Immature natural killer cell (primary cell): ENCODE results near the gene NEK1. TPM values are rescaled to one million over a fixed set of nuclear protein-coding genes. Genes with fewer than 3 reads are reported as not detected.
"Not testable (repeated sequence)": the region's sequence is repeated elsewhere in the genome, so short reads cannot be mapped to it uniquely, and the experiment has no call there.

ENCODE experiments used
- DNase-seq, 3 donors: peaks; one replicate each; pipeline ENCODE4 v3.0.0; 2022; ENCODE audit warnings: mixed read lengths in 1 of 3
- H3K27ac Mint-ChIP-seq, 6 donors: one replicate each; pipeline ENCODE4 v1.8.0; 2020; ENCODE audit warnings: mixed read lengths in 6 of 6, mild to moderate bottlenecking in 5 of 6, inconsistent platforms in 4 of 6, moderate library complexity in 3 of 6
- H3K27me3 Mint-ChIP-seq, 3 donors: one replicate each; pipeline ENCODE4 v1.8.0; 2020 to 2021; ENCODE audit warnings: low read depth in 3 of 3, mild to moderate bottlenecking in 3 of 3, mixed read lengths in 3 of 3, moderate library complexity in 3 of 3, inconsistent platforms in 1 of 3
- H3K36me3 Mint-ChIP-seq, 3 donors: one replicate each; pipeline ENCODE4 v1.8.0; 2020; ENCODE audit warnings: mixed read lengths in 3 of 3, inconsistent platforms in 2 of 3, mild to moderate bottlenecking in 2 of 3
- H3K4me1 Mint-ChIP-seq, 2 donors: one replicate each; pipeline ENCODE4 v1.8.0; 2020; ENCODE audit warnings: inconsistent platforms in 2 of 2, mild to moderate bottlenecking in 2 of 2, mixed read lengths in 2 of 2, moderate library complexity in 1 of 2
- H3K4me3 Mint-ChIP-seq, 5 donors: one replicate each; pipeline ENCODE4 v1.8.0; 2020; ENCODE audit warnings: mild to moderate bottlenecking in 5 of 5, mixed read lengths in 5 of 5, inconsistent platforms in 3 of 5, moderate library complexity in 3 of 5
- H3K9me3 Mint-ChIP-seq, 6 donors: one replicate each; pipeline ENCODE4 v1.8.0; 2020; ENCODE audit warnings: mild to moderate bottlenecking in 6 of 6, mixed read lengths in 6 of 6, inconsistent platforms in 4 of 6, moderate library complexity in 3 of 6
- polyA plus RNA-seq, 3 donors: library from polyadenylated mRNA; unstranded; fragments of 300-500 nt; fragmentation: Illumina TruSeq; gene quantifications; one replicate each; pipeline ENCODE4 v1.2.3, GENCODE V29; 2021

Gene NEK1
- polyA plus RNA-seq, 3 donors from 2014 or later, result 2.5 to 12.8 (median 5.8) TPM

- peak overlapping the region; percentile 10 to 67 (median 42) for H3K4me3 Mint-ChIP-seq
- H3K27ac Mint-ChIP-seq, result peak overlapping the region in 4 of 6 donors; percentile 16 to 52 (median 34)
- H3K4me1 Mint-ChIP-seq, result peaks cover 17 to 20% of the 10 kb centered on the region in 2 donors
- peak; percentile 23 to 41 (median 40) for DNase-seq
- H3K27me3 Mint-ChIP-seq, result no peaks in the 10 kb centered on the region
- H3K36me3 Mint-ChIP-seq, result peaks cover 0 to 24% (median 6%) of the 10 kb centered on the region in 3 donors
- H3K9me3 Mint-ChIP-seq, result no peaks in the 10 kb centered on the region
Observed at GRCh38 chr4:169492436-169493163, 119.8 kb downstream of the NEK1 start.

- no peak overlapping the region for H3K4me3 Mint-ChIP-seq
- H3K27me3 Mint-ChIP-seq, result no peaks in the 10 kb centered on the region
- no peak for DNase-seq
- H3K27ac Mint-ChIP-seq, result no peak overlapping the region
- no peaks in the 10 kb centered on the region for H3K9me3 Mint-ChIP-seq
- peaks cover 0 to 19% (median 6%) of the 10 kb centered on the region in 3 donors for H3K36me3 Mint-ChIP-seq
- H3K4me1 Mint-ChIP-seq, result peaks cover 17 to 23% of the 10 kb centered on the region in 2 donors
Observed at GRCh38 chr4:169491211-169491610, 121.2 kb downstream of the NEK1 start.

DNA sequence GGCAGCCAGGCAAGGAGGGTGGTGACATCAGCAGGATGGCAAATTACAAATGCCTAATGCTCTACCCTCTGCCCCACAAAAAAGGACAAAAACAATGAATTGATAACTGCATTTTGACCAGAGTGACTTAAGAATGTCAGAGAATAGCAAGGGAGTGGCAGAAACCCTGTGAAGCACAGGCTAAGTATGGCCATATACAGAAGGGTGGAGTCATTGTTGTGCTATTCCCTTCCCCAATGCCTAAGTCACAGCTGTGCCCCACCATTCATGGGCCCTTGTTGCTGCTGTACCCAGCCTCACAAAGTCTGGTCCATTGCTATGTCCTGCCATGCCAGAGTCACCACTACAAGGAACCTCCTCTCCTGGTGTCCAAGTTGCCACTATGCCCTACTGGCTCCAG, 123.1 kb downstream of the NEK1 start:
- Mint-ChIP-seq H3K4me1 (peaks cover 17 to 25% of the 10 kb centered on the region in 2 donors), H3K4me3 (no peak overlapping the region), H3K27ac (no peak overlapping the region), H3K9me3 (no peaks in the 10 kb centered on the region), H3K36me3 (peaks cover 0 to 19% (median 6%) of the 10 kb centered on the region in 3 donors), H3K27me3 (no peaks in the 10 kb centered on the region)
- no peak for DNase-seq

- Mint-ChIP-seq H3K9me3 (no peaks in the 10 kb centered on the region), H3K4me1 (peaks cover 0 to 6% of the 10 kb centered on the region in 2 donors), H3K27ac (peak overlapping the region in 2 of 6 donors; percentile 20 to 37), H3K27me3 (no peaks in the 10 kb centered on the region), H3K36me3 (peaks cover 3 to 13% (median 12%) of the 10 kb centered on the region in 3 donors), H3K4me3 (no peak overlapping the region)
- DNase-seq, result peak; percentile 3 to 38 (median 31)
Observed at GRCh38 chr4:169485791-169486742, 126.3 kb downstream of the NEK1 start.

DNA sequence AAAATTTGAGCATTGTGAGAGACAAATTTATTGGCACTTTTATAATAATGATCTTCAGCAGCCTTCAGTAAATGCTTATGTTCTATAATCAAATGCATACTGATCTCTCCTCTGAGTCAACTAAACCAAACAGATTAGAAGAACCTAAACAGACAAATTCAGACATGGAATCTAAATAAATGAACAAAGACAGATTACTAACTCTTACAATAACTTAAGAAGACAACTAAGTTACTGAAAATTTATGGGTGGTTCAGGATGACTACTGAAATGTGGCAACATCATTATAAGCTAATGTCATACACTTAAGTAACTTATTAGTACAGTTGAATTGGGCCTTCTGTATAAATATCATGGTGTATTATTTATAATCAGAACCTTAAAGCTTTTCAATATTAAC, 127.3 kb downstream of the NEK1 start:
- Mint-ChIP-seq H3K4me3 (no peak overlapping the region), H3K27ac (no peak overlapping the region), H3K27me3 (no peaks in the 10 kb centered on the region), H3K36me3 (peaks cover 4 to 8% (median 7%) of the 10 kb centered on the region in 3 donors), H3K9me3 (no peaks in the 10 kb centered on the region), H3K4me1 (peaks cover 0 to 6% of the 10 kb centered on the region in 2 donors)
- no peak for DNase-seq

- no peak for DNase-seq
- no peak overlapping the region for H3K27ac Mint-ChIP-seq
- no peaks in the 10 kb centered on the region for H3K27me3 Mint-ChIP-seq
- peaks cover 3 to 10% (median 4%) of the 10 kb centered on the region in 3 donors for H3K36me3 Mint-ChIP-seq
- H3K4me1 Mint-ChIP-seq, result peaks cover 0 to 6% of the 10 kb centered on the region in 2 donors
- no peak overlapping the region for H3K4me3 Mint-ChIP-seq
- no peaks in the 10 kb centered on the region for H3K9me3 Mint-ChIP-seq
Observed at GRCh38 chr4:169484485-169484884, 127.9 kb downstream of the NEK1 start.

DNA sequence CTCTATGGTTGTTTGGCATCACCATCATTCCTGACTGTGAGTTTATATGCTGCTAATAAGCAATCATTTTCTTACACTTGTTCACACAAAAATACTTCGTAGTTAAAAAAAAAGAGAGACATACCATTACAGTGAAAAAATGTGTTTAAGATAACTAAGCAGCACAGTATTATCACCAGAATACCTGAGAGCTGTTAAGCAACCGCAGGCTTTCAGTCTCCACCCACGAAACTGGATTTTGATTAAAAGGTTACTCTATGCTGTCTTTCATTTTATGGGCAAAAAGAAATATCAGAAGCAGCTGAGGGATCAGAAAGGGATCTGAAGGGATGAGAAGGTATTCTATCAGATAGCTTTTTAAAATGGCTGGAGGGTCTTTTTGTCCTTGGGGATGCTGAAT, 148.3 kb downstream of the NEK1 start:
- no peak for DNase-seq
- H3K27me3 Mint-ChIP-seq, result peaks cover 0 to 2% (median 0%) of the 10 kb centered on the region in 3 donors
- no peaks in the 10 kb centered on the region for H3K4me1 Mint-ChIP-seq
- H3K9me3 Mint-ChIP-seq, result no peaks in the 10 kb centered on the region
- H3K27ac Mint-ChIP-seq, result no peak overlapping the region
- peaks cover 12 to 34% (median 24%) of the 10 kb centered on the region in 3 donors for H3K36me3 Mint-ChIP-seq
- no peak overlapping the region for H3K4me3 Mint-ChIP-seq

DNA sequence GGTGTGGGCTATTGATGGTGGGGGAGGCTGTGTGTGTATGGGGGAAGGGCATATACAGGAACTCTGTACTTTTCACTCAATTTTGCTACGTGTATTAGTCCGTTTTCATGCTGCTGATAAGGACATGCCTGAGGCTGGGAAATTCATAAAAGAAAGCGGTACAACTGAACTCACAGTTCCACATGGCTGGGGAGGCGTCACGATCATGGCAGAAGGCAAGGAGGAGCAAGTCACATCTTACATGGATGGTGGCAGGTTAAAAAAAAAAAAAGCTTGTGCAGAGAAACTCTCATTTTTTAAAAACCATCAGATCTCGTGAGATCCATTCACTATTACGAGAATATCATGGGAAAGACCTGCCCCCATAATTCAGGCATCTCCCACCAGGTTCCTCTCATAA, 152.3 kb downstream of the NEK1 start:
- no peak for DNase-seq
- Mint-ChIP-seq H3K9me3 (no peaks in the 10 kb centered on the region), H3K27ac (no peak overlapping the region), H3K4me1 (no peaks in the 10 kb centered on the region), H3K27me3 (peaks cover 0 to 1% (median 0%) of the 10 kb centered on the region in 3 donors), H3K36me3 (peaks cover 12 to 50% (median 39%) of the 10 kb centered on the region in 3 donors), H3K4me3 (no peak overlapping the region)

- Mint-ChIP-seq H3K36me3 (peaks cover 12 to 58% (median 47%) of the 10 kb centered on the region in 3 donors), H3K27ac (no peak overlapping the region)
Observed at GRCh38 chr4:169458575-169458974, 153.8 kb downstream of the NEK1 start.

DNA sequence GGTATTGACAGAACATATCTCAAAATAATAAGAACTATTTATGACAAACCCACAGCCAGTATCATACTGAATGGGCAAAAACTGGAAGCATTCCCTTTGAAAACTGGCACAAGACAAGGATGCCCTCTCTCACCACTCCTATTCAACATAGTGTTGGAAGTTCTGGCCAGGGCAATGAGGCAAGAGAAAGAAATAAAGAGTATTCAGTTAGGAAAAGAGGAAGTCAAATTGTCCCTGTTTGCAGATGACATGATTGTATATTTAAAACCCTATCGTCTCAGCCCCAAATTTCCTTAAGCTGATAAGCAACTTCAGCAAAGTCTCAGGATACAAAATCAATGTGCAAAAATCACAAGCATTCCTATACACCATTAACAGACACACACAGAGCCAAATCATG, 159.7 kb downstream of the NEK1 start:
- not testable (repeated sequence) for H3K4me1 Mint-ChIP-seq, H3K4me3 Mint-ChIP-seq, H3K27ac Mint-ChIP-seq, DNase-seq, H3K27me3 Mint-ChIP-seq, H3K9me3 Mint-ChIP-seq
- peaks cover 14 to 62% (median 59%) of the 10 kb centered on the region in 3 donors for H3K36me3 Mint-ChIP-seq

More at GRCh38 chr4:169458575-169458974, 153.8 kb downstream of the NEK1 start:
- DNase-seq, result no peak
- peaks cover 0 to 1% (median 0%) of the 10 kb centered on the region in 3 donors for H3K27me3 Mint-ChIP-seq
- H3K4me3 Mint-ChIP-seq, result no peak overlapping the region
- no peaks in the 10 kb centered on the region for H3K4me1 Mint-ChIP-seq
- H3K9me3 Mint-ChIP-seq, result peaks cover 0 to 2% (median 0%) of the 10 kb centered on the region in 6 donors

DNA sequence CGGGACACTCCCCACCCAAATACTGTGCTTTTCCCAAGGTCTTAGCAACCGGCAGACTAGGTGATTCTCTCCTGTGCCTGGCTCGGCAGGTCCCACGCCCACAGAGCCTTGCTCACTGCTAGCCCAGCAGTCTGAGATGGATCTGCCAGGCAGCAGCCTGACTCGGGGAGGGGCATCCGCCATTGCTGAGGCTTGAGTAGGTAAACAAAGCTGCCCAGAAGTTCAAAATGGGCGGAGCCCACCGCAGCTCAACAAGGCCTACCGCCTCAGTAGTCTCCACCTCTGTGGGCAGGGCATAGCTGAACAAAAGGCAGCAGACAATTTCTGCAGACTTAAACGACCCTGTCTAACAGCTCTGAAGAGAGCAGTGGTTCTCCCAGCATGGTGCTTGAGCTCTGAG, 163.4 kb downstream of the NEK1 start:
- H3K4me1 Mint-ChIP-seq, H3K27ac Mint-ChIP-seq, H3K4me3 Mint-ChIP-seq, H3K27me3 Mint-ChIP-seq, DNase-seq: not testable (repeated sequence)
- Mint-ChIP-seq H3K36me3 (peaks cover 42 to 73% (median 65%) of the 10 kb centered on the region in 3 donors), H3K9me3 (peaks cover 8 to 21% (median 12%) of the 10 kb centered on the region in 6 donors)

GRCh38 chr4:169446824-169447223, 165.6 kb downstream of the NEK1 start:
- peaks cover 20 to 29% (median 23%) of the 10 kb centered on the region in 6 donors for H3K9me3 Mint-ChIP-seq
- peaks cover 50 to 74% (median 67%) of the 10 kb centered on the region in 3 donors for H3K36me3 Mint-ChIP-seq
- H3K27ac Mint-ChIP-seq, result peak overlapping the region in 1 of 6 donors; percentile 13
- no peak for DNase-seq
- H3K4me1 Mint-ChIP-seq, result peaks cover 0 to 7% of the 10 kb centered on the region in 2 donors
- peaks cover 0 to 1% (median 0%) of the 10 kb centered on the region in 3 donors for H3K27me3 Mint-ChIP-seq
- no peak overlapping the region for H3K4me3 Mint-ChIP-seq

DNA sequence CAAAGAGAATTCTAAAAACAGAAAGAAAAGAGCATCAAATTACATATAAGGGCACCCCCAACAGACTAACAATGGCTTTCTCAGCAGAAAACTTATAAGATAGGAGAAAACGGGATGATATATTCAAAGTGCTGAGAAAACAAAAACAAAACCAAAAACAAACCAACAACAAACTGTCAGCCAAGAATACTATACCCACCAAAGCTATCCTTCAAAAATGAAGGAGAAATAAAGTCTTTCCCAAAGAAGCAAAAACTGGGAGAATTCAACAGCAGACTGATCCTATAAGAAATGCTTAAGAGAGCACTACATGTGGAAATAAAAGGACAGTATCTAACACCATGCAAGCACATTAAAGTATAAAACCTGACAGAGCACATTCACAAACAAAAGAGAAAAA, 168.6 kb downstream of the NEK1 start:
- Mint-ChIP-seq H3K4me1 (peaks cover 11 to 12% of the 10 kb centered on the region in 2 donors), H3K27ac (no peak overlapping the region), H3K4me3 (no peak overlapping the region), H3K9me3 (peaks cover 20 to 29% (median 23%) of the 10 kb centered on the region in 6 donors), H3K36me3 (peaks cover 47 to 55% (median 53%) of the 10 kb centered on the region in 3 donors), H3K27me3 (peaks cover 0 to 3% (median 0%) of the 10 kb centered on the region in 3 donors)
- no peak for DNase-seq
